Natural killer cell (primary cell): ENCODE results near the gene SLAIN2. TPM values are rescaled to one million over a fixed set of nuclear protein-coding genes. Genes with fewer than 3 reads are reported as not detected.

ENCODE experiments used
- ATAC-seq, 3 donors: fragments of 150-1000 bp in 2 of 3; fragments of 200-7000 bp in 1 of 3; cut with Tn5 transposase; 1 replicate in 1 of 3; 2 replicates in 2 of 3; pipeline ENCODE4 v1.10.0; 2021; ENCODE audit warnings: mild to moderate bottlenecking in 2 of 3, moderate library complexity in 2 of 3
- DNase-seq, 2 donors: peaks; one replicate each; pipeline versions ENCODE4 v3.0.0 to v3.0.0-alpha.2; 2013 to 2021; ENCODE audit warnings: mixed read lengths in 1 of 2
- H3K27ac ChIP-seq: one replicate; pipeline ENCODE4 v1.5.1; 2013; ENCODE audit warnings: mild to moderate bottlenecking, low read length
- H3K27me3 ChIP-seq: one replicate; pipeline ENCODE4 v1.6.1; 2013; ENCODE audit warnings: low read length; ENCODE audit not compliant: control insufficient read depth, insufficient read depth
- H3K36me3 ChIP-seq: one replicate; pipeline ENCODE4 v1.6.1; 2013; ENCODE audit warnings: low read length; ENCODE audit not compliant: control insufficient read depth, insufficient read depth
- H3K4me1 ChIP-seq: one replicate; pipeline ENCODE4 v1.6.1; 2013; ENCODE audit warnings: low read length; ENCODE audit not compliant: control insufficient read depth, insufficient read depth
- H3K4me3 ChIP-seq: one replicate; pipeline ENCODE4 v1.5.1; 2013; ENCODE audit warnings: low read length
- H3K9me3 ChIP-seq: one replicate; pipeline ENCODE4 v1.6.1; 2013; ENCODE audit warnings: low read length; ENCODE audit not compliant: control insufficient read depth, insufficient read depth
- H3K27ac Mint-ChIP-seq, 2 donors: one replicate each; pipeline ENCODE4 v1.8.0; 2022; ENCODE audit warnings: mild to moderate bottlenecking in 2 of 2, mixed read lengths in 2 of 2, moderate library complexity in 1 of 2
- H3K27me3 Mint-ChIP-seq, 2 donors: one replicate each; pipeline ENCODE4 v1.8.0; 2022; ENCODE audit warnings: low read depth in 2 of 2, mixed read lengths in 2 of 2
- H3K36me3 Mint-ChIP-seq: one replicate; pipeline ENCODE4 v1.8.0; 2022; ENCODE audit warnings: mixed read lengths
- H3K4me1 Mint-ChIP-seq, 2 donors: one replicate each; pipeline ENCODE4 v1.8.0; 2022; ENCODE audit warnings: mixed read lengths in 2 of 2
- H3K4me3 Mint-ChIP-seq: one replicate; pipeline ENCODE4 v1.8.0; 2022; ENCODE audit warnings: mild to moderate bottlenecking, moderate library complexity, mixed read lengths
- H3K9me3 Mint-ChIP-seq, 2 donors: one replicate each; pipeline ENCODE4 v1.8.0; 2022; ENCODE audit warnings: mixed read lengths in 2 of 2
- CTCF ChIP-seq: fragments of 200-600 bp; IDR thresholded peaks from one replicate; pipeline ENCODE4 v1.8.0; 2022; ENCODE audit warnings: antibody characterized with exemption
- WGBS: methylation state at CpG from one replicate; pipeline ENCODE4 v1.1.7; 2013; ENCODE audit warnings: missing lambda C conversion rate; ENCODE audit not compliant: insufficient coverage; 5-methylcytosine and 5-hydroxymethylcytosine counted together
- intact Hi-C: fragments of 100-400 bp; cut with micrococcal nuclease; formaldehyde crosslinking; loops from one replicate; pipeline ENCODE4 v1.14.2; 2022
- total RNA-seq, 4 donors: library from RNA; stranded (reverse); fragments of 120-200 nt in 1 of 4; gene quantifications; one replicate each; pipeline versions ENCODE4 v1.2.3 to v1.2.4, GENCODE V29; 2013 to 2022

Gene SLAIN2
- total RNA-seq, 3 donors from 2014 or later (not counting 1 experiment from before 2014, with no cell fraction given) = 76.9 to 103 (median 98.5) TPM

DNA sequence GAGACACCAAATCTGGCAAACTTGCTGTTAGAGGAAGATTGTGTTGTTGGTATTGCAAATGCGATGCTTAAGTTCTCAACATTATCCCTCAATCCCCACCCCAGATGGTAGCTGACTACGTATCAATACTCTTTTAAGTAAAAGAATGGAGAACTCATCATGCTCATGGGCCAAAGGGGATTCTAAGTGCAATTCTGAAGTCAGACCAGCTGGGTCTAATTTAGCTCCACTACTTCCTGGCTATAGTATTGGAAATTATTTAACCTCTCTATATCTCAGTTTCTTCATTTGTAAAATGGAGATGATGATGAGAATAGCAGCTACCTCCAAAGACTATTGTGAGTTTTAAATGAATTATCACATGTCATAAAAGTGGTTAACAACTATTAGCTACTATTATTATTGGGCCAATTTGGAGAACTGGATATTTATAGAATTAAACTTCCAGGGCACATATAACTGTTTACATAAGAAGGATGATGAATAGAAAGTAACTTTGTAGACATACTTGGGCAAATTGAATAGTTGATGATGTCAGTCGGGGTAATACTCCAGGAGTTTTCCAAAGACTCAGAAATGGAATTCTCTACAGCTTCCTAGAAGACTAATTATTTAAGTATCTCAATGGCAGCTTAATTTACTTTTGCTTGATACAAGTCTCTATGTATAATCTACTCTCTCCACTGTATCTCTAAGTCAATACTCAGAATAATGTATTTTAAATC is 5.0 kb upstream of the SLAIN2 start:
- 100% methylated on average over 2 of the region's 3 CpGs for WGBS
- Mint-ChIP-seq H3K27me3 (no peaks in the 10 kb centered on the region), H3K9me3 (no peaks in the 10 kb centered on the region), H3K27ac (no peak overlapping the region), H3K4me3 (no peak overlapping the region), H3K4me1 (peaks cover 7 to 8% of the 10 kb centered on the region in 2 donors), H3K36me3 (no peaks in the 10 kb centered on the region)
- TF ChIP-seq CTCF = no peak
- peaks cover 4% of the 10 kb centered on the region for H3K4me1 ChIP-seq
- no peak overlapping the region for H3K27ac ChIP-seq
- no peaks in the 10 kb centered on the region for H3K9me3 ChIP-seq
- intact Hi-C loops = no loop called here
- no peaks in the 10 kb centered on the region for H3K27me3 ChIP-seq
- H3K36me3 ChIP-seq = no peaks in the 10 kb centered on the region
- DNase-seq = no peak
- H3K4me3 ChIP-seq = no peak overlapping the region
- ATAC-seq = no peak

GRCh38 chr4:48337731-48338130 is 3.6 kb upstream of the SLAIN2 start:
- Mint-ChIP-seq H3K4me1 (peaks cover 14 to 21% of the 10 kb centered on the region in 2 donors), H3K36me3 (no peaks in the 10 kb centered on the region), H3K4me3 (no peak overlapping the region), H3K27ac (no peak overlapping the region), H3K27me3 (no peaks in the 10 kb centered on the region), H3K9me3 (no peaks in the 10 kb centered on the region)
- H3K27me3 ChIP-seq = no peaks in the 10 kb centered on the region
- no peak for TF ChIP-seq CTCF
- H3K4me3 ChIP-seq = no peak overlapping the region
- ATAC-seq (no peak), DNase-seq (no peak)
- no peaks in the 10 kb centered on the region for H3K9me3 ChIP-seq
- intact Hi-C loops = no loop called here
- no peak overlapping the region for H3K27ac ChIP-seq
- no peaks in the 10 kb centered on the region for H3K36me3 ChIP-seq
- peaks cover 10% of the 10 kb centered on the region for H3K4me1 ChIP-seq

DNA sequence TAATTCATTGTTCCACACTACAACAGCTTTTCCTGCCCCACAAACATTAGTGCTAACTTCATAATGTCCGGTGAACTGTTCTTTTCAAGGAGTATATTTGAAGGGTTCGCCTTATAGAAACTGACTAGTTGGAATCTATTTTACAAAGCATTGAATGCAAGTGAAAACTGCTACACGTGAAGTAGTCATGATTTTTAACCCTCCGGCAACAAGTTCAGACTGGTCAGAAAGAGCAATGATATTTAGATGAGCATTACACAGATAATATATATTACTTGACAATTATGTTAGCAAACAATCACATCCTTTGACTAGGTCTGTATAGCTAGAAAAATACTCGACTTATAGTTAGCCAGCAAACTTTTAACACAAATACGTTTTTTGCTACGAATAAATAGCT is 1.7 kb upstream of the SLAIN2 start:
- Histone ChIP-seq H3K4me3 (no peak overlapping the region), H3K27me3 (no peaks in the 10 kb centered on the region), H3K9me3 (no peaks in the 10 kb centered on the region), H3K27ac (no peak overlapping the region), H3K4me1 (peaks cover 12% of the 10 kb centered on the region), H3K36me3 (no peaks in the 10 kb centered on the region)
- peaks cover 33 to 40% of the 10 kb centered on the region in 2 donors for H3K4me1 Mint-ChIP-seq
- no peak for ATAC-seq
- peak overlapping the region; percentile 95 for H3K4me3 Mint-ChIP-seq
- WGBS = 97% methylated on average over 7 of the region's 7 CpGs
- H3K27me3 Mint-ChIP-seq = no peaks in the 10 kb centered on the region
- no peaks in the 10 kb centered on the region for H3K36me3 Mint-ChIP-seq
- peak overlapping the region; percentile 93 to 98 for H3K27ac Mint-ChIP-seq
- DNase-seq = no peak
- H3K9me3 Mint-ChIP-seq = no peaks in the 10 kb centered on the region
- intact Hi-C loops = loop anchor here (2.0 to 5.0 kb wide), 2 partner anchors 212 to 491 kb away; partner anchors contain the start of gene OCIAD1
- no peak for TF ChIP-seq CTCF
